Colon (tissue), 2 donors: Measurements from ENCODE around the gene TRPM2.
"Not testable (repeated sequence)": the region's sequence is repeated elsewhere in the genome, so short reads cannot be mapped to it uniquely, and the experiment has no call there.

ENCODE experiments used
- FAIRE-seq: peaks from 2 replicates; lab custom pipeline; 2012; peaks lifted over from hg19 to GRCh38; lab: Jason Lieb, UNC
- donor health status: control.
- donor health status: control.

The TRPM2 gene

DNA sequence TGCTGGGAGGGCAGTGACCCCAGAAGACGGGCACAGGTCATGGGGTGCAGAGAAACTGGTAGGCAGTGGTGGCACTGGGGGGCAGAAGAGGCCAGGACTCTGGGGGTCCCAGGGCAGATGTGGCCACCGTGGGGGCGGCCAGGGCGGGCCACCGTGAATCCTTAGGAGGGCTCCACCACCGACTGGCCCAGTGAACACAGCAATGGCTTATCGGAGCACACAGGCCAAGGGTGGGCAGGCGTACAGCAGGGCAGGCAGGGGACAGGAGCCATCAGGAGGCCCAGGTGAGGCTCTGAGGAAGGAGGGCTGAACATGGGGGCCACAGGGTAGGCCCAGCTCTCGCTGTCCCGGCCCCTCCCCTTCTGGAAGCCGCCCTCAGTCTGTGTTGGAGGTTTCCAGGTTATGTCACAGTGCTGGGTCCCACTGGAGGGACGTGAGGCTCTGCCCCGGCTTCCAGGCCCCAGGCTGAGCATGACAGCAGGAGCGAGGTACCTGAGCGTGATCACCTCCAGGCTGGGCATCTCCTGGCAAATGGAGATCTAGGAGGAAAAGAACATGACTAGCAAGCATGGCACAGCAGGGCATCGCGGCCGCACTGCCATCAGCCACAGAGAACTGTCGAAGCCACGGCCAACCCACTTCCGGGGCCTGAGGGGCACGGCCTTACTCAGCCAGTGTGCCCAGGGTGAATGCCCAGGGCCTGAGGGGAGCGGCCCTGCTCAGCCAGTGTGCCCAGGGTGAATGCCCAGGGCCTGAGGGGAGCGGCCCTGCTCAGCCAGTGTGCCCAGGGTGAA, 18.0 kb upstream of the TRPM2 start:
- FAIRE-seq = no peak

DNA sequence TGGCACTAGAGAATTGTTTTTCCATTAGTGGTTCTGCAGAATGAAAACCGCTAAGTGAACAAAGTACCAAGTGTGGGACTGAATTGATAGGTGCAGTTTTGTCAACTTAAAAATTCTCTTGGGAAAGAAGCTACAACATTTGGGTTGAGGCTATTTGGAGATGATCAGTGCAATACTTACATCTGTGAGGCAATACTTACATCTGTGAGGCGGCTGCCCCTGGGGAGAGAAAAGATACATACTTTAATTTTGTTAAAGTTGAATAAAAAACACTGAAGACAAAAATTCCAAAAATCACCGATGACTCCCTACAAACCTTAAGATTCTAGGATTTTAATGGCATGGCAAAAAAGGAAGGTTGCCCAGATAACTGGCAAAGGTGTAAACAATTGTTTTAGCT, 16.0 kb upstream of the TRPM2 start:
- FAIRE-seq = no peak

GRCh38 chr21:44337941-44338895, 15.2 kb upstream of the TRPM2 start:
- no peak for FAIRE-seq

- FAIRE-seq = no peak
Measured at GRCh38 chr21:44338971-44339910, 14.2 kb upstream of the TRPM2 start, which contains the start of gene CFAP410. TSS of gene CFAP410 (minus strand) at chr21:44339390. CDS start at chr21:44339194, 196 bp downstream.

DNA sequence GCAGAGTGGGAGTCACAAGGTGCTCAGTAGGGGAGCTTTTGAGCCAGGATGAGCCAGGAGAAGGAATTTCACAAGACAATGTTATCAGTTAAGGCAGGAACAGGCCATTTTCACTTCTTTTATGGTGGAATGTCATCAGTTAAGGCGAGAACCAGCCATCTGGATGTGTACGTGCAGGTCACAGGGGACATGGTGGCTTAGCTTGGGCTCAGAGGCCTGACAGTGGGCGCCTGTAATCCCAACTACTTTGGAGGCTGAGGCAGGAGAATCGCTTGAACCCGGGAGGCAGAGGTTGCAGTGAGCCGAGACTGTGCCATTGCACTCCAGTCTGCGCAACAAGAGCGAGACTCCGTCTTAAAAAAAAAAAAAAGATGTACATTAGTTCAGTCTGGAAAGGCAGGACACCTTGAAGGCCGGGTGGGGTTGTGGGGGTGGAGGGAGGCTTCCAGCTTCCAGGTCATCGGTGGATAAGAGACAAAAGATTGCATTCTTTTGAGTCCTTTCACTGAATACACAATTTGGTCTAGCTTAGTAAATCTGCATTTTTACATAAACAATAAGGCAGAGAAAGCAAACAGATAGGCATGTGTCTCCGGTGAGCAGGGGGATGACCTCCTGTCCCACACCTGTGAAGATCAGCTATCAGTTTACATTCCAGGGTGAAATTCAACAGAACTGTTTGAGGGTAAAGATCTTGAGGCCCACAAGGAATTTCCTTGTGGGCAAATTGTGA, 11.5 kb upstream of the TRPM2 start:
- not testable (repeated sequence) for FAIRE-seq

DNA sequence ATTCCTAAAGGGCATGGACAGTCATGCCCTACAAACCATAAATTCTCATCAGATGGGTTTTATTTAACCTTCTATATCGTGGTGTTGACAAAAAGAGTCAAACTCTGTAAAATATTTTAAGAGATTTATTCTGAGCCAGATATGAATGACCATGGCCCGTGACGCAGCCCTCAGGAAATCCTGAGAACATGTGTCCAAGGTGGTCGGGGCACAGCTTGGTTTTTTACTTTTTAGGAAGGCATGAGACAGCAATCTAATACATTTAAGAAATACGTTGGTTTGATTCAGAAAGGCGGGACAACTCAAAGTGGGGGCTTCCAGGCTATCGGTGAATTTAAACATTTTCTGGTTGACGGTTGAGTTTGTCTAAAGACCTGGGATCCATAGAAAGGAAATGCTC, 10.4 kb upstream of the TRPM2 start:
- FAIRE-seq = not testable (repeated sequence)

DNA sequence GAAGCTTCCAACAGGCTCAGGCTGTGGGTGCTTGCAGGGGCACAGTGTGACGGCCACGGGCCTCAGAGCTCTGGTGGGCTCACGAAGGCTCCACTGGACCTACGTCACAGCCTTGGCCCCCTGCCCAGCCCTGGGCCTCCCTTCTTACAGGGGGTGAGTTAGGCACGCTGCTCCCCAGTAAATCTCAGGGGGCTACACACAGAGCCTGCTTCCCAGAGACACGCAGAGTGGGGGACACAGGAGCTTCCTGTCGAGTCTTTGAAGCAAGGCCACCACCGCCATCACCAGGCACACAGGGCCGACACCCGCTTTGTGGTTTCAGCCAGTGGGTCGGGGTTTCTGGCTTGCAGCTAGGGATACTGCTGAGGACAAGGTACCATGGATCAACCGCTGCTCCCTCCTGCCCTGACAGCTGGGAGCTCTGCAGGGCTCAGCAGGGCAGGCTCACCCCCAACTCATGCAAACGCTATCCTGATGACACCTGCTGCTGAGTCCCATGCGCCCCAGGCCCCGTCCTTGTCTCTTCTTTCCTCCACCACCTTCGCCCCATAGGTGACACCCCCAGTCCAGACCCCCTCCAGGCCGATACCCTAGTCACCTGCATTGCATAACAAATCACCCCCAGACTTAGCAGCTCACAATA, 8.8 kb upstream of the TRPM2 start:
- no peak for FAIRE-seq

- FAIRE-seq = no peak
Measured at GRCh38 chr21:44345495-44345894, 7.9 kb upstream of the TRPM2 start.

- FAIRE-seq = no peak
Measured at GRCh38 chr21:44347911-44348451, 5.4 kb upstream of the TRPM2 start.

DNA sequence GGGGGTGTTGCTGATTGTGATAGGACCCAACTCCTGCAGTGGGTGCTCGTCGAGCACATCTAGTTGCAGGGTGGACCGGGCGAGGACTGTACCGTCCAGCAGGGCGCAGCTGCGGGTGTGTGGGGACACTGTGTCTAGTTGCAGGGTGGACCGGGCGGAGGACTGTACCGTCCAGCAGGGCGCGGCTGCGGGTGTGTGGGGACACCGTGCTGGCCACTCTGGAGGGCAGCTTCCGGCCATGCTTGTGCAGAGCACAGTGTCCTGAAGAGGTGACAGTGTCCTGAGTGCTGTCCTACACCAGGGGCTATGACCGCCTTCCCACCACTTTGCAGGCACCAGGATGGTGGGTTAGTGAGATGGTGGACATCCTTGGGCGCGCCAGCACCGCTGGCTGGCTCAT, 4.6 kb upstream of the TRPM2 start:
- no peak for FAIRE-seq

GRCh38 chr21:44349416-44349846, 4.0 kb upstream of the TRPM2 start:
- no peak for FAIRE-seq

- no peak for FAIRE-seq
Measured at GRCh38 chr21:44349847-44350772, 3.3 kb upstream of the TRPM2 start.

DNA sequence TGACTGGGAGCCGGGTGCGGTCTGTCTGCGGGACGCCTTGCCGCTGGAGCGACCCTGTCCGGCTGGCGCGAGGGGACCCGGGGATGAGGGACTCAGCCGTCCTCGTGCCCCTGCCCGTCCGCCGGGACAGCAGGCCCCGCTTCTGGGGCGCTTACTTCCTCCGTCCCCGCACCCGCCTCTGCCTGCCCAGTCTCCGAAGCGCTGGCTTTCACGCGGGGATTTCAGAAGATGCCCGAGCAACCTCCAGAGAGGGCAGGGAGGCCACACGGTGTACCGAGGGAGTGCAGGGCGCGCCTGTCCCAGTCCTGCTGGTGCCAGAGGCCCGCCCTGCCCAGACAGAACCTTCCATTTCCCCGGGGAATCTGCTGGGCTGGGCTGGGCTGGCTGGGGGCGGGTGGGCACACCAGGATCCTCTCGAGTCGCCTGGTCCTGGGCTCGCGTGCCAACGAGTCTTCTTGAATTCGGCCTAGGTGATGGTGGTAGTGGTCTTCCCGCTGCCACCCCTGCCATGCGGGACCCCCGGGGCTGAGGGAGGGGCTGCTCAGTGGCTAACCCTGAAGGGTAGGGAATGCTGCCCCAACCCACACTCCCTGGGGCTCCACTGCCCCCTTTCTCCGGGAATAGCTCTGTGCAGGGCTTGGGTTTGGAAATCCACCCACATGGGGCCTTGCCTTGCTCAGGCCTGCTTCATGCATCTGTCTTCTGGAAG, 2.5 kb upstream of the TRPM2 start:
- FAIRE-seq = no peak

DNA sequence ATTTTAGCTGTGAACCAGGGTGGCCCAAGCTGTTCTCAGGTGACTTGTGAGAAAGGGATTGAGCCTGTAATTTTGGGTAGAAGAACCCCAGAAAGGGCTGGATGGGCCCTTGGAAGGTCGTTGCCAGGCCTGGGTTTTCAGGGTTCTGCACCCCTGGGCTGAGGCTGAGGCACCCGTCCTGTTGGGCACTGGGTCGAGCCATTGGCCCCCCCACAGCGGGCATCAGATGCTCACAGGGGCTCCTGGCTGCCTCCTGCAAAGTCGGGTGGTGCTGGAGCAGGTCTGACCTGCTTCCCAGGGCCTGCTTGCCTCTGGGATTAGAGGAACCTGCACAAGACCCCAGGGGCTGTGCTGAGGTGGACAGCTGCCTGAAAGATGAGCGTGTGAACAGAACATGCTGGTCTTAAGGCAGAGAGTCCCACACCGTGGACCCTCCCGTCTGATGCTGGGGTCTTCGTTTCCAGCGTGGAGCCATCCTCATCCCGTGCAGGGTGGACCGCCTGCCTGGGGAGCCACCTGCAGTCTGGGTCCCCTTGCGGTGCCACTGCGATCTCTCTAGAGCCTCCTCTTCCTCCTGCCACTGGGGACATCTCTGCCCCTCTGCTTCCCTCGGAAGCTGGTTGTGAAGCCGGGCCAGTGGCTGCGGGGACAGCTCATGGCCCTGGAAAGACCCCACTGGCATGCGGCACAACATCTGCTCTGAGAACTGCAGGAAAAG, 1.7 kb upstream of the TRPM2 start:
- no peak for FAIRE-seq

DNA sequence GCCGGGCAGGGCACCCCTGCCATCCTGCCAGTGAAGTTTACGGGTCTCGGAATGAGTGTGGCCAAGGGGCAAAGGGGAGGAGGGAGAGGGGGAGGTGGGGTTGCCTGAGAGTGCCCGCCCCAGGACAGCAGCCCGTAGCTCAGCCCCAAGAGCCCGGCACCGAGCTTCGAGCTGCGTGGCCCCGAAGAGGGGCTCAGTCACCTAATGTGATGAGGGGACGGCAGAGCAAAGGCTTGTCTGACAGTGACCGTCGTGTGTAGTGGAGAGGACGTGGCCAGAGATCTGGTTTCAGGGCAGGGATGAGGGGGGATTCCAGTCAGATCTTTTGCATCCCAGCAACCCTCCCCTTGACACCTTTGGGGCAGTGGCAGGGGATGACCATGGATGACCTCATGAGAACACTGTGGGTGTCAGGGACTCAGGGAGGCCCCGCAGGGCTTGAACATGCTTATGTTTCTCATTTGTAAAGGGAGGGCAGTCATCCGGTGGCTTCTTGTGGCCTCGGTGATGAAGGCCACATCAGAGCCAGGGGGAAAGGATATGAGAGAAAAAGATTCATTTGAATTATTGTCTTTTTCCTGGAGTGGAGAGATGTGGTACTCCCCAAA, 1.1 kb upstream of the TRPM2 start:
- FAIRE-seq = no peak

GRCh38 chr21:44354001-44354405, 582 bp downstream of the TRPM2 start:
- FAIRE-seq = no peak
